Activated naive CD4-positive, alpha-beta T cell (primary cell): ENCODE measurements around the gene AHCY.
"Not testable (repeated sequence)": the region's sequence is repeated elsewhere in the genome, so short reads cannot be mapped to it uniquely, and the experiment has no call there.

Experiments used
- DNase-seq, 4 experiments: peaks; one replicate each; lab custom pipeline; 2025; lab: John Stamatoyannopoulos, UW

The AHCY gene

DNA sequence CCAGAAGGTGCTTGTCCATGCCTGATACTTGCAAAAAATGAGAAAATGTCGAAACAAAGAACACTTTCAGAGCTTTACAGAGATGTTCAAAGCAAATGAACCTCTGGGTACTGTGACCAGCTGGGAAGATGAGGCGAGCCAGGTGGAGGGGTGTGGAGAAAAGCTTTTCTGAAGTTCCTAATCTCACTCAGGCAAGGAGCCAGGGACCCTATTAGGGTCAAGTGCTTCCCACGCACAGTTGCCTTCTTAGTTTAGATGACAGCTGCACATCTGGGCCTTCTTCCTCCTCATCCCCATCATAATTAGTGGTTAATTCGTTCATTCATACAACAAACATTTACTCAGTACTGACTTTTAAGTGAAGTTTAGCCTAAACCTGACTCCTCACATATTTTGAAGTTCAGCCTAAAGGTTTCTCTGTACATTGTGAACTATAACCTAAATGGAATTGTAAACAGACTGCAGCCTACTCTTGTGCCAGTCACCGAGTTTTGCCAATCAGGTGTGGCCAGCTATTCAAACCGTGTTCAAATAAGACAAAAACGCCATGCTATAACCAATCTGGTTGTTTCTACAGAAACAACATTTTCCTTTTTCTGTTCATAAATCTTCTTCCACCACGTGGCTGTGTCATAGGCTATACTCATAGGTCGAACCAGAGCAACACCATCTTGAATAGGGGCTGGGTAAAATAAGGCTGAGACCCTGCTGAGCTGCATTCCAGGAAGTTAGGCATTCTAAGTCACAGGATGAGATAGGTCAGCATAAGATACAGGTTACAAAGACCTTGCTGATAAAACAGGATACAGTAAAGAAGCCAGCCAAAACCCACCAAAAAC, 19.3 kb upstream of the AHCY start:
- DNase-seq, result no peak

DNA sequence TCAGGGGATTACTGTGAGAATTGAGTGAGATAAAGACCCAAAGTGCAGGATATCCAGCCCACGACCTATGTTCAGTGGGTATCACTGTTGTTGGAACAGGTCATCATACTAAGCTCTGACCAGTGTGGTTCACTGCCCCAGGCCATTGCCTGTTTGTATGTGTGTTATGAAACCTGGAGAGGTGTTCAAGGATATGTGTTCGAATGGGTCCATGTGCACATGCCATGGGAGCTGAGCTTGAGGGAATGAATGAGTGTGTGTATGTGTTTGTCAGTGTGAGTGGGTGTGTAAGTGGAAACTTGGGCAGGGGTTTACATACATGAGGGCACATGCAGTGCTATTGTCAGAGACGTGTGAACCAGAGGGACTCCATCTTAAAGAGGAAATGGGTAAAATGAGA, 17.7 kb upstream of the AHCY start:
- DNase-seq, result no peak

DNA sequence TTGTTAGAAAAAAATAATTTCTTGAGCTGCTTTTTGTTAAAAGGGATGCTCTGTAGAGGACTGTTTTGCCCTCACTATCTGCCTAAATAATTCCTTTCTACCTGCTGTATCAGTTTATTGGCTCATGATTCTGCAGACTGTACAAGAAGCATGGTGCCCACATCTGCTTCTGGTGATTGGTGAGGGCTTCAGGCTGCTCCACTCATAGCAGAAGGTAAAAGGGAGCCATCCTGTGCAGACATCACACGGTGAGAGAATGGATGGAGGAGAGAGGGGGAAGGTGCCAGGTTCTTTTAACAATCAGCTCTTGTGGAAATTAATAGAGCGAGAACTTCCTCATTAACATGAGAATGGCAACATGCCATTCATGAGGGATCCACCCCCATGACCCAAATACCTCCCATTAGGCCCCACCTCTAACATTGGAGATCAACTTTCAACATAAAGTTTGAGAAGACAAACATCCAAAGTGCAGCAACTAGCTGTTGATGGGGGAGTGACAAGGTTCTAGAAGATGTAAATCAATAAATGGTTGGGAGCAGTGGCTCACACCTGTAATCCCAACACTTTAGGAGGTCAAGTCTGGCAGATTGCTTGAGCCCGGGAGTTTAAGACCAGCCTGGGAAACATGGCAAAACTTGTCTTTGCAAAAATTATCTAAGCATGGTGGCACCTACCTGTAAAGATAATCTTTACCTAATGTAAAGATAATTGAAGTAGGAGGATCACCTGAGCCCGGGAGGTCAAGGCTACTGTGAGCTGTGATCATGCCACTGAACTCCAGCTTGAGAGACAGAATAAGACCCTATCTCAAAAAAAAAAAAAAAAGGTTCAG, 15.7 kb upstream of the AHCY start:
- no peak for DNase-seq

DNA sequence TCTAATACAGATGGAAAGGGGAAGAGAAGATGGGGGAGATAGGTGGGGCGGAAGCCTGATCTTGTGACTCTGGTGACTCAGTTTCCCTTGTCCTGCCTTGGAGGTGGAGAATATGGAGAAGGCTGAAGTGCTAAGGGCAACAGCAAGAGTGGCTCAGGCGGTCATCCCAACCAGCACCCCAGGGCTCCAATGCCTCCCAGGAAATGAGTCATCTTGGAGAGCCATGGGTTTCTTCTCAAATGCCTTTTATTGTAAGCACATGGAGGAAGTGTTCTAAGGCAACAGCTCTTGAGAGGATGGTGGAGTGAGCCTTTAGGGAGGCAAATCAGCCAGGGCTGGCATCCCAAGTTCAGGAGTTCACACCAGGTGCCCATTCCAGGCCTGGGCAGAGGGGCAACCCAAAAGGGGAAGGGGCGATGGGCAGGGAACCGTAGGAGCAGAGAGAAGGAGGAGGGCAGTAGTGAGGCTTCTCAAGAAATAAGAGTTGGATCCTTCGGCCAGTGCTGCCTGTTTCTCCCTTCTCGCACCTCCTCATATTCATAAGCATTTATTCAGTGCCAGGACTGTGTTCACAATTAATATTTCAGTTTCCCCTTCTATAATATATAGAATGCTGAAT, 13.2 kb upstream of the AHCY start:
- no peak for DNase-seq

DNA sequence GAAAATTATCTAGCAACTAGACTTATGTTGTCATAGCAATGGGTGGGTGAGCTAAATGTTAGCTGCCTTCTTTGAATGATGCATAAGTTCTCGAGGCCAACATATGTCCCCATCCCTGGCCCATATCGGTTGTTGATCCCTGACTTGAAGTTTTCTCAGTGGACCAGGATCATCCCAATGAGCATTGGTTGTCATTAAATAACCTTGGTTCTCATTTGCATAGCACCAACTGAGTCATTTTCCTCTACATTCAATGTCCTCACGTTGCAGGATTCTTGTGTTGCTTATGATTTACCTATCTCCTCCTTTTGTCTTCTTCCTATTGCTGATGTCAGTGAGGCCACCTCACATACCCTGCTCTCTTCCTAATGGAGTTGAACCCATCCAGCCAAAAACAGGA, 12.1 kb upstream of the AHCY start:
- no peak for DNase-seq

DNA sequence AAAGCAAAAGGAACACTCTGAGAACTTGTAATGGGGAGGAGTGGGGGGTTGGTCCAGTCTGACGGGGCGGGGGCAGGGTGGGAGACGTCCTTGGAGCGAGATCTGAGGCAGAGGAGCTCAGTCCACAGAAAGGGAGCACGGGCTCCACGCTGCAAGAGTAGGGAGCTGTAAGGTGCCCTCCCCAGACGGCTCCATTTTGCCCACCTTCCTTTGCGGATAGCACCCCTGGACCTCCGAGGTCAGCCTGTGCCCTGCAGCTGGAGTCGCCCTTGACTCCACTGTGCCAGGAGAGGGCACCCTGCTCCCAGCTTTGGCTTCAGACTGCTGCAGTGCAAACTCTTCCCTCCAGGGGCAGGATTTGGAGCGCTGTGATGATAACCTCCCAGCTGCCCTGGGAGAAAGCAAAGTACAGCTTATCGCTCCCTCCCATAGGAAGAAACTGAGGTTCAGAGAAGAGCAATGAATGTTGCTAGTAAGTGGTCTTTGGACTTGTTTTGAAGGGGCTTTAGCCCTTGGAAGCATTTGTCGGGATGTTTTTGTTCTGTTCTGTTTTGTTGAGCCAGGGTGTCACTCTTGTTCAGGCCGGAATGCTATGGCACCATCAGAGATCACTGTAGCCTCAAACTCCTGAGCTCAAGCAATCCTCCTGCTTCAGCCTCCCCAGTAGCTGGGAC, 9.5 kb upstream of the AHCY start:
- peak; percentile 54 to 80 (median 69) for DNase-seq

DNA sequence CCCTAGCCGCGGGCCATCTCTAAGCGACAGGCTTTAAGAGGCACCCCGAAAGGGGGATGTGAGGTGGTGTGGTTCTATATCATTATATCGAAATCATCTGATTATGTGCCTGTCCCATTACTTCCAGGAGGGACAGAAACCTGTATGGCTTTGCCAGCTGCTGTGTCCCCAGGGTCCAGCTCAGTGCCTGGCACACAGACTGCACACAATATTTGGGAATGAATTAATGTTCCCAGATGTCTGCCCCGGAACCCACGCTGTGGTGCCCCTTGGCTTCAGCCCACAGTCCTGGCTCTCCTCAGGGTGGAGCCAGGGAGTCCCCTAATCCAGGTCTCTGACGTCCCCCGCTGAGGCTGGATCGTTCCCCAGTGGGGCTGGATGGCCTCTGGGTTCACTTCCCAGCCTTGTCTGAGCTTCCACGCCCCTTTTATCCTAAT, 8.9 kb upstream of the AHCY start:
- no peak for DNase-seq

DNA sequence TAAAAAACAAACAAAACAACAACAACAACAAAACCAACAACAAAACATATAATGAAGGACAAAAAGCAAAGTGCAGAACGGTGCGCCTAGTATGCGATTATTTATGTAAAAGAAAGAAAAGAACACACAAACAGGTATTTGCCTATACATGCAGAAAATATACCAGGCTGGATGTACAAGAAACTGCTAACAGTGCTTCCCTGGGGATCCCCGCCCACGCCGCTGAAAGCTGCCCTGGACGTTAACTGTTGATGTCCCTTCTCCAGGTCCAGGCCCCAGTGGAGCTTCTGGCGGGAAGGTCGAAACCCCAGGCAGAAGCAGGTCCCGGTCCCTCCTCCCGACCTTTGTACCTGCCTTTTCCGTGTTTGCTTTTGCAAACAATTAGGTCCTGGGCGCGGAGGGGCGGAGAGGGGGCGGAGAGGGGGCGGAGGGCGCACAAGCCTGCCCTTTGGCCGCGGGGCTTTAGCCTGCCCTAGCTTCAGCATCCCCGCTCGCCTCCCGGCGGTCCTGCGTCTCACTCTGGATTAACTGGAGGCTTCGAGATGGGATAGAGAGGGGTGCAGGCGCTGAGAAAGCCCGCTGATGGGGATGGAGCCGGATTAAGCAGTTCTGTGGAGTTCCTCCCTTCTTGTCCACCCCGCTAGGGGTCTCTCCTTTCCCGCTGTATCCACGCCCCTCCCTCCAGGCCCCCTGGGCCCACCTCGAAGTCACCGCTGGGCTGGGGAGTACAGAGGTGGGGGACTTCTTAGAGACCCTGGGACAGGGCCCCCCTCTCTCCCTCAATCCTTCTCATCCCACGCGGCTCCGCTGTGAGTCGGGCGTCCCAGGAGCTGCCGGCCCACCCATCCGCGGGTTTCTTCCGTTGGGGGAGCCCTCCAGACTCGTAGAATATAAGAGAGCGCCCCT, 8.2 kb upstream of the AHCY start:
- no peak for DNase-seq

DNA sequence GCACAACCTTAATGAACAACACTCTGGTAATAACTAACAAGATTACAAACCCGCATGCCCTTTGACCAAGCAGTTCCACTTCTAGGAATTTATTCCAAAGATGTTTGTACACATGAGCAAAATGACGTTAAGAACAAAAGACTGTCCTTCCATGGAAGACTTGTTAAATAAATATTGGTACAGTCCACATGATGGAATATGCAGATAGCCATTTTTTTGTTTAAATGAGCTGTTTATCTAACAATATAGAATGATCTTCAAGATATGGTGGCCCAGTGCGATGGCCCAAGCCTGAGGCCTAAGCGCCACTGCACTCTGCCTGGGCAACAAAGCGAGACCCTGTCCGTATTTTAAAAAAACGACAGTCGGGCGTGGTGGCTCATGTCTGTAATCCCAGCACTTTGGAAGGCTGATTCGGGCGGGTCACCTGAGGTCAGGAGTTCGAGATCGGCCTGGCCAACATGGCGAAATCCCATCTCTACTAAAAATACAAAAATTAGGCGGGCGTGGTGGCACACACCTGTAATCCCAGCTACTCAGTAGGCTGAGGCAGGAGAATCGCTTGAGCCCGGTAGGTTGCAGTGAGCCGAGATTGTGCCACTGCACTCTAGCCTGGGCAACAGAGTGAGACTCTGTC, 7.4 kb upstream of the AHCY start:
- no peak for DNase-seq

DNA sequence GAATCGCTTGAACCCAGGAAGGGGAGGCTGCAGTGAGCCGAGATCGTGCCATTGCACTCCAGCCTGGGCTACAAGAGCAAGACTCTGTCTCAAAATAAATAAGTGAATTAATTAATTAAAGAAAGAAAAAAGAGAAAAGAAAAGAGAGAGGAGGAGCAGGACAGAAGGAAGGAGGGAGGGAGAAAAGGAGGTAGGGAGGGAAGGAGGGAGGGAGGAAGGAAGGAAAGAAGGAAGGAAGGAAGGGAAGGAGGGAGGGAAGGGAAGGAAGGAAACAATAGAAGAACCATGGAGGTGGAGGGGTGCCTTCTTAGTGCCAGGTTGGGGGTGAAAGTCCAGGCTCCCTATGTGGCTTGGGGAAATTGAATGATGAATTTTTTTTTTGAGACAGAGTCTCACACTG, 6.5 kb upstream of the AHCY start:
- DNase-seq, result no peak

DNA sequence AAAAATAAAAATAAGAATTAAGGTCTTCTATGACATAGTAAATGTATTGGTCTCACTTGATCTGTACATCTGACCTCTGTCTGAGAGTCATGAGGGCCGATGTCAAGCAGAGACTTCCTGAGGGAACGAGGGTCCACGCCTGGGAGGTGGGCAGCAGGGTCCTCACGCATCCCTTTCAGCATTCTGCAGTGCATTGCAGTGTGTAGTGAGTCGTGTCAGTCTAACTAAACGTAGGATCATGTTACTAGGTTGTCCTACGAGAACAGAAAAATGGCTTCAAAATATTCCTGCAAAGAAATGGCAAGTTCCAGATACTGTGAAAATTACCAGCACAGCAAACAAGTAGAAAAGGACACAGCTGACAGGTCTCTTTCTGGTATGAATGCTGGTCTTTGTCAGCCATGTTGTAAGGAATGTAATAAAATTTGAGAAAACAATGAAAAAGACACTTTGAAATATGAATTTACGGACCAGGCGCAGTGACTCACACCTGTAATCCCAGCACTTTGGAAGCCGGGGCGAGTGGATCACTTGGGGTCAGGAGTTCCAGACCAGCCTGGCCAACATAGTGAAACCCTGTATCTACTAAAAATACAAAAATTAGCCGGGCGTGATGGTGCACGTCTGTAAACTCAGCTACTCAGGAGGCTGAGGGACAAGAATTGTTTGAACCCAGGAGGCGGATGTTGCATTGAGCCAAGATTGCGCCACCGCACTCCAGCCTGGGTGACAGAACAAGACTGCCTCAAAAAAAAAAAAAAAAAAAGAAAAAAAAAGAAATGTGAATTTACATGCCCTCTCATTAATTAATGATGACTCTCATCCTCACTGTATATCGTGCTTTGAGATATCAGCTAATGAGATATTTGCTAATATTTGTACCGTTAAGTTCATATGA, 2.4 kb upstream of the AHCY start:
- DNase-seq, result no peak

DNA sequence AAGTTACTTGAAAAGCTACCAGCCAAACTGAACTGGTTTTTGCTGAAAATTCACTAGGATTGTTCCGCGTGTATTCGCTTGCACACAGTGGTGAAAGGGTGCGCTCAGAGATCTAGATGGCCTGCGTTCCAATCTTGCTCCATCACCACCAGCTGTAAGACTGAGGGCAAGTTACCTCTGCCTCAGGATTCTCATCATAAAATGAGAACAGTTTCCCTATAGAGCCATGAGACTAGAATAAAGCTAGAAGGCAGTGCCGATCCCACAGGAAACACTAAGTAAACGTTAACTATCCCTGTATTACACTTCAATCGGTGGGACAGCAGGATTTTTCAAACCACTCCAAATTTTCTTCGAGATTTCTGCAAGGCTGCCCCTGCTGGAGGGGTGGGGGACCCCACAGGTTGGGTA, 838 bp downstream of the AHCY start:
- DNase-seq, result no peak

DNA sequence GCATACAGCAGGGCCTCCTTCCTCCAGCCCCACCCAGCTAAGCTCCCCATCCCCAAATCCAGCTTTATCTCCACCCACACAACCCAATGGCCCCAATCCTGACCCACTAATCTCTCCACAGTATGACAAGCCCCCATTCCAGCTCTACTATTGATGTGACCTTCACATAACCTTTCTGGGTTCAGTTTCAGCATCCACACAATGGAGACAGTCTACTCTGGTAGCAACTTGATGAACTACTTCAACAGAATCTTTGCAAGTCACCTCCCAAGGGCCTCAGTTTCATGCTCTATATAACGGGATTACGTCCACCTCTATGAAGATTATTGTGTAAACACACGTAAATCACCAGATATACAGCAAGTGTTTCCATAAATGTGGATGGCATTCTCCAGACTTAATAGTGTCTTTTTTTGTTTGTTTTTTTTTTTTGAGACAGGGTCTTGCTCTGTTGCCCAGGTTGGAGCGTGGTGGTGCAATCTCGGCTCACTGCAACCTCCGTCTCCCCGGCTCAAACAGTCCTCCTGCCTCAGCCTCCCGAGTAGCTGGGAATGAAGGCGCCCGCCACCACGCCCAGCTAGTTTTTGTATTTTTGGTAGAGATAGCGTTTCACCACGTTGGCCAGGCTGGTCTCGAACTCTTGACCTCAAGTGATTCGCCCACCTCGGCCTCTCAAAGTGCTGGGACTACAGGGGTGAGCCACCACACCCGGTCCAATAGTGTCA, 1.4 kb downstream of the AHCY start:
- no peak for DNase-seq

DNA sequence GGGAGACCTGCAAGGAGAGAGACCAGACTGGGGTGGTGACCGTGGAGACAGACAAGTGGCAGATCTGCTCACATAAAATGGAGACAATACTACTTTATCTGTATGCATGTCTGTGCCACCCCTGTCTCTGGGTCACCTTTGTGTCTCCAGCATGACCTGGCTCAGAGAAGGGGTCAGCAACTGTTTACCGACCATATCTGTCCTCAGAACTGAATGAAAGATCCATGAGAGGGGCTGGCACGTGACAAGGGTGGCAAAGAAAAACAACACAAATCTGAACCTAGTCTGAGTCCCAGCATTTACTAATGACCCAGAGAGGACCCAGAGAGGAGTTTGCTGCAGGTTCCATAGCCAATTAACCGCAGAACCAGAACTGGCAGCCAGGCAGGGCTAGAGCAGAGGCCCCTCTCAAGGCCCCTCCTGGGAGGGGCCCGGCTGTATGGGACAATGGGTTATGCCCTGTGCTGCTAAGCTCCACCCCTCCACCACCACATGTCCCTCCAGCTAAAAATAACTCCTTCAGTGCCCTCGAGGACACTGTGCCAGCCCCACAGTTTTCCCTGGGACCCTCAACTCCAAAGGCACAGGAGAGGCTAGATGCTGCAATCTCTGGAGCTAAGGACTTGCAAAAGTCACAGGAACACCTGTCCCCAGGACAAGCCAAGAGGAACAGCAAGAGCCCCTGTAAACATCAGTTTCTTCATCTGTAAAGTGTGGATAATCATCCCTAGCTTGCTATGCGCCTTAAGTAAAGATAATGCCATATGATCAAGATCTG, 2.2 kb downstream of the AHCY start:
- DNase-seq, result no peak

DNA sequence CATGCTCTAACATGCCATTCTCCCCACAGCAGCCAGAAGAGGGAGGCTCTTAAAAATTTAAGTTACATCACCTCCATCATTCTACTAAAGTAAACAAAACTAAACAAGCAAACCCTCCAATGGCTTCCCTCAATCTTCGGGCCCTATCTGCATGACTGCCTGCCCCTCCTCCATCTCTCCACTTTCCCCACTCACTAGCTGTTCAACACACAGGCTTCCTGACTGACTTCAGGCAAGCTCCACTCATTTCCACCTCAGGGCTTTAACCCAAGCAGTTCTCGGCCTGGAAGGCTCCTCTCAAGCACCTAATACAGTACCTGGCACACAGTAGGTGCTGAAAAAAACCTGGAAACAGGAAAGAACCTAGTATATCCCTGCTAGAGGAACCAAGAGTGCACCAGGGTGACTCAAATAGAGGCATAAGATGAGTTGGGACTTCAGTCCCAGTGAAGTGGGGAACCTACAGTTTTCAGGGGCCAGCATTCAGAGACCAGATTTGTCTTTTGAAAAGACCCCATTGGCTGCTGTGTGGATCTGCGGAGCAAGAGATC, 2.8 kb downstream of the AHCY start:
- no peak for DNase-seq

DNA sequence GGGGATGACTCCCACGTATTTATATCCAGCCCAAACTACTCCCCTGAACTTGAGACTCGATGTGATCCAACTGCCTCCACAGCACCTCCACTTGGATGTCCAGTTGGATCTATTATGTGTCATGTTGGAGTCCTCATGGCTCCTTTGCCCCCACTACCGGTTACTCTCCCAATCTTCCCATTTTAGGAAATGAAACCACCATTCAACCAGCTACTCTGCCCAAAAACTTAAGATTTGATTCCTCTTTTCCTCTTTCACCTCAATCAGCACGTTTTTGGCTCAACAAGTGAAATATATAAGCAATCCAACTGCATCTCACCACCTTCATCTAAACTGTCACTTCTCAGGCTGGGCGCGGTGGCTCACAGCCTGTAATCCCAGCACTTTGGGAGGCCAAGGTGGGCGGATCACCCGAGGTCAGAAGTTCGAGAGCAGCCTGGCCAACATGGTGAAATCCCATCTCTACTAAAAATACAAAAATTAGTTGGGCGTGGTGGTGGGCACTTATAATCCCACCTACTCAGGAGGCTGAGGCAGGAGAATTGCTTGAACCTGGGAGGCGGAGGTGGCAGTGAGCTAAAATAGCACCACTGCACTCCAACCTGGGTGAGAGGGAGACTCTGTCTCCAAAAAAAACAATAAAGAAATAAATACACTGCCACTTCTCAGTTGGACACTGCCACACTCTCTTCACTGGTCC, 3.4 kb downstream of the AHCY start:
- DNase-seq, result no peak

DNA sequence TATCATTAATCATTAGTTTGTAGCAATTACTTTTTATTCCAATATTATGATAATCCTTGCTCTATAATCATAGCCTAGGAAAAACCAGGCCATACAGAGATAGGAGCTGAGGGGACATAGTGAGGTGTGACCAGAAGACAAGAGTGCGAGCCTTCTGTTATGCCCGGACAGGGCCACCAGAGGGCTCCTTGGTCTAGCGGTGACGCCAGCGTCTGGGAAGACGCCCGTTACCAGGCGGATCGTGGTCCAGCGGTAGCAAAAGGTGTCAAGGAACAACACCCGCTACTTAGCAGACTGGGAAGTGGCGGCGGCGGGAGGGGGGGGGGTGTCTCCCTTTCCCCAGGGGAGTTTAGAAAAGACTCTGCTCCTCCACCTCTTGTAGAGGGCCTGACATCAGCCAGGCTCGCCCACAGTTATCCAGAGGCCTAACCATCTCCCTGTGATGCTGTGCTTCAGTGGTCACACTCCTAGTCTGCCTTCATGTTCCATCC, 4.8 kb downstream of the AHCY start:
- not testable (repeated sequence) for DNase-seq
